ENCODE data around the gene CCDC187. TPM values are rescaled to one million over a fixed set of nuclear protein-coding genes. Genes with fewer than 3 reads are reported as not detected.
"Not testable (repeated sequence)": the region's sequence is repeated elsewhere in the genome, so short reads cannot be mapped to it uniquely, and the experiment has no call there.

Gene CCDC187
- total RNA-seq, 1 experiment from 2014 or later: not detected

GRCh38 chr9:136267261-136268111 lies 36.4 kb downstream of the CCDC187 start:
- DNase-seq (ENCODE audit: low spot score): no peak

GRCh38 chr9:136266641-136267040 lies 37.3 kb downstream of the CCDC187 start:
- not testable (repeated sequence) for DNase-seq (ENCODE audit: low spot score)

GRCh38 chr9:136265561-136266355 lies 38.1 kb downstream of the CCDC187 start:
- no peak for DNase-seq (ENCODE audit: low spot score)

- no peak for DNase-seq (ENCODE audit: low spot score)
Observed at GRCh38 chr9:136264441-136265405, 39.2 kb downstream of the CCDC187 start.

- no peak for DNase-seq (ENCODE audit: low spot score)
Observed at GRCh38 chr9:136264031-136264430, 39.9 kb downstream of the CCDC187 start.

- no peak for DNase-seq (ENCODE audit: low spot score)
Observed at GRCh38 chr9:136262671-136263178, 41.2 kb downstream of the CCDC187 start.

GRCh38 chr9:136261686-136262430 lies 42.0 kb downstream of the CCDC187 start:
- no peak for DNase-seq (ENCODE audit: low spot score)

GRCh38 chr9:136260936-136261472 lies 42.9 kb downstream of the CCDC187 start:
- no peak for DNase-seq (ENCODE audit: low spot score)

- no peak for DNase-seq (ENCODE audit: low spot score)
Observed at GRCh38 chr9:136260521-136260920, 43.4 kb downstream of the CCDC187 start.

GRCh38 chr9:136259836-136260235 lies 44.1 kb downstream of the CCDC187 start:
- no peak for DNase-seq (ENCODE audit: low spot score)

GRCh38 chr9:136259517-136259813 lies 44.4 kb downstream of the CCDC187 start:
- no peak for DNase-seq (ENCODE audit: low spot score)

GRCh38 chr9:136258786-136259516 lies 44.9 kb downstream of the CCDC187 start:
- DNase-seq (ENCODE audit: low spot score): no peak

- no peak for DNase-seq (ENCODE audit: low spot score)
Observed at GRCh38 chr9:136258299-136258625, 45.6 kb downstream of the CCDC187 start.

- no peak for DNase-seq (ENCODE audit: low spot score)
Observed at GRCh38 chr9:136257381-136258298, 46.3 kb downstream of the CCDC187 start.

- DNase-seq (ENCODE audit: low spot score): no peak
Observed at GRCh38 chr9:136255896-136256890, 47.7 kb downstream of the CCDC187 start.

- peak; percentile 33 for DNase-seq (ENCODE audit: low spot score)
Observed at GRCh38 chr9:136255166-136255538, 48.7 kb downstream of the CCDC187 start.

- DNase-seq (ENCODE audit: low spot score): no peak
Observed at GRCh38 chr9:136254381-136255165, 49.3 kb downstream of the CCDC187 start.

Data from H4 (cell line).